ENCODE data around the gene NCEH1.
"Not testable (repeated sequence)": the region's sequence is repeated elsewhere in the genome, so short reads cannot be mapped to it uniquely, and the experiment has no call there.

The NCEH1 gene

DNA sequence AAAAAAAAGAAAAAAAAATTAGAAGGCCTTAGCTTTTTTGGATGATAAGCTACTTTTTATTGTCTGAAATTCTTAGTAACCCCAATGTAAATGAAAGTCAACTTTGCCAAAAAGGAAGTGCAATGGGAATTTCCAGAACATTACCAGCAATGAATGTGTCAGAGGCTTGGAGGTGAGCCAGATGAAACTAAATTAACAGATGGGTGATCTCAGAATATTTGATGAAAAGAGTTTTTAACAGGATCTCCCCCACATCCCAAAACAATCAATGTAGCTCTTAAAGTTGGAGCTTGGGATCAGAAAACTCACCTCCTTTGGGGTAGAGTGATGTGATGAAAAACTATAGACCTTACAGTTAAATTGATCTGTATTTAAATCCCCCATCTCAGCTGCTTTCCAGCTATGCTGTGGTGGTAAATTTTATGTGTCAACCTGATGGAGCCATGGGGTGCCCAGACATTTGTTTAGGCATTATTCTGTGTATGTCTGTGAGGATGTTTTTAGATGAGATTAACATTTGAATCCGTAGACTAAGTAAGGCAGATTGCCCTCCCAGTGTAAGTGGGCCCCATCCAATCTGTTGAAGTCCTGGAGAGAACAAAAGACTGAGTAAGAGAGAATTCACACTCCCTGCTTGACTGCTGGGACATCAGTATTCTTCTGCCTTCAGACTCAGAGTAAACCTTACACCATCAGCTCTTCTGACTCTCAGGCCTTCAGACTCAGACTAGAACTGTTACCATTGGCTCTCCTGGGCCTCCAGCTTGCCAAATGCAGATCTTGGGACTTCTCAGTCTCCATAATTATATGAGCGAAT is 103.4 kb downstream of the NCEH1 start:
- DNase-seq, result no peak

DNA sequence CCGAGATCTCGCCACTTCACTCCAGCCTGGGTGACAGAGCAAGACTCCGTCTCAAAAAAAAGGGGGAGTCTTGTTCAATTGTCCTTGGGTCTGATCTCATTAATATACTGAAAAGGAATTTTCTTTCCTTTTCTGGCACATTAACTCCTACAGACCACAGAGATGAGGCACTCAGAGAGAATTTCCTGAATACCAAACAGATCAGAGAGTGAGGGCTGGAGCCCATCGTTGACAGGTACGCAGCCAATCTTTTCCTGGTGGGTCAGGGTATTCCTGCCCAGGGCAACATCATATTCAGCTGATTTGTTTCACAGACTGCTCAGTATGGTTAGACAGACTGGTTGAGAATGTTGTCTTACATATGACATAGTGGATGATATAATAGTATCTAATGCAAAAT is 104.8 kb downstream of the NCEH1 start:
- DNase-seq, result no peak

DNA sequence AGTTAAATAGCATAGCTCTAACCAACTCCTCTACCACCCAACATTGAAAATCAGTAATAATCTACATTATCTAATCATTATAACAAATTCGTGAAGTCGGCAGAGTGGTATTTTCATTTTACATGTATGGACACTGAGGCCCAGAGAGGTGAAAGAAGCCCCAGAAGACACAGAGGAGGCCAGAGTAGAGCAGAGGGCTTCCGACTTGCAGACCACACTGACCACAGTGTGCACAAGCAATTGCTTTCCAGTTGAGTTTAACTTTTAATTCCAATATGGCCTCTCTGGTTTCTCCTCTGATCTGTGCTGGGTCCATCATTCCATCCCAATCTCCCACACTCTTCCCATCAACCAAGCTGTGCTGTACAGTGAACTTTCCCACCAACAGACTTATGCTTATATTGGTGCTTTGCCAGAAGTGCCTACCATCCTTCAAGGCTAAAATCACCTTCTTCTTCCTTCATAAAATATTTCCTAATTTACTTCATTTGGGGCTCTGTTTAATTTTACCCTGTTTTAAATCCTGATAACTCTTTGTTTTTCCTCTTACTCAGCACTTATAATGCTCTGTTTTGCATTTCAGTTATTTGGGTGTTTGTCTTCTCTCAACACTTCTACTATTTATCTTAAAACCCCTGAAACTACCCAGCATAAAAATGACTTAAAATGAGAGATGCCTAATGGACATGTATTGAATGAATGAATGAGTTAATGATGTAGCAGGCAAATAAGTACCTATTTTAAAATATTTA is 105.8 kb downstream of the NCEH1 start:
- no peak for DNase-seq

DNA sequence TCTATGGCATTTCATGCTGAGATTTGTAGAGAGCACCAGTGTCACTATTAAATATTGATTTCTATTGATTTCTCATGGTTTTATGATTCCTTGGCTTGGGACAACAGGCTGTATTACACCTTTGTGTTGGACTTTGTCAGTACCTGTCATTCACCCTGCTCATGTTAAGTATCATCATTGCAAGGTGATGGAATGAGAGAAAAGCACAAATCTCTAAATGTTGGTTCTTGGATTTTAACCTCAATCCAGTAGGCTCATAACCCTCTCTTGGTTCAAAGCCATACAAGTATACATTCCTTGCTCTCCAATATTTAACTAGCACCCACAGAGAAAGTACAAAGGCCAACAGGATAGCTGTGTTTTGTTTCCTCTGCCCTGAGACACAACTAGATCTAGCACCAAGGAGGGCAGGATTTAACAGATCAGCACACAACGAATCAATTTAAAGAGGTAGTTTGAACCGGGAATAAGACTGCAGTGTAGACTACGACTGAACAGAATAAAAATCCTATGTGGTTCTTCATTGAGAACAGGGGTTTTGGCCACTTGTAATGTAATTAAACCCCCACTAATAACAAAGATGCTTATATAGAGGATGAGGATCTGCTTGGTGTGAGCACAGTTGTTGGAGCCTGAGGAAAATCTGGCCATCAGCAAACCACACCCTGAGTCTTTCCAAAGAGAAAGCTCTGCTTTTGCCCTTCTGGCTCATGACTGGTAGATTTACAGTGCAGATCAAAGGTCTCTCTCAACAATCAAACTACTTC is 109.6 kb downstream of the NCEH1 start:
- no peak for DNase-seq

DNA sequence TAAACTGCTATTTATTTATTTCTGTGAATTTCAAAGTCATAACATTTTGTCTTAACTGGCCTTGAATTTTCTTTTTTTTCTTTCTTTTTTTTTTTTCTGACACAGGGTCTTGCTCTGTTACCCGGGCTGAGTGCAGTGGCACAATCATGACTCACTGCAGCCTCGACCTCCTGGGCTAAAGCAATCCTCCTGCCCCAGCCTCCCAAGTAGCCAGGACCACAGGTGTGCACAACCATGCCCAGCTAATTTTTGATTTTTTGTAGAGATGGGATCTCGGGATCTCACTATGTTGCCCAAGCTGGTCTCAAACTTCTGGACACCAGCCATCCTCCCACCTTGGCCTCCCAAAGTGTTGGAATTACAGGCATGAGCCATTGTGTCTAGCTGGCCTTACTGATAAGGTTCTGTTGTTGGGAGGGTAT is 110.2 kb downstream of the NCEH1 start:
- no peak for DNase-seq

DNA sequence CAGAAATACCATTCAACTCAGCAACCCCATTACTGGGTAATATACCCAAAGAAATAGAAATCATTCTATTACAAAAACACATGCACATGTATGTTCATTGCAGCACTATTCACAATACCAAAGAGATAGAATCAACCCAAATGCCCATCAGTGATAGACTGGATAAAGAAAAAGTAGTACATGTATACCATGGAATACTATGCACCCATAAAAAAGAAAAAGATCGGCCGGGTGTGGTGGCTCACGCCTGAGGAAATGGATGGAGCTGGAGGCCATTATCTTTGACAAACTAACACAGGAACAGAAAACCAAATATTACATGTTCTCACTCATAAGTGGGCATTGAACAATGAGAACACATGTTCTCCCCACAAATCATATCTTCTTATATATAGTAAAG is 112.0 kb downstream of the NCEH1 start:
- DNase-seq, result no peak

DNA sequence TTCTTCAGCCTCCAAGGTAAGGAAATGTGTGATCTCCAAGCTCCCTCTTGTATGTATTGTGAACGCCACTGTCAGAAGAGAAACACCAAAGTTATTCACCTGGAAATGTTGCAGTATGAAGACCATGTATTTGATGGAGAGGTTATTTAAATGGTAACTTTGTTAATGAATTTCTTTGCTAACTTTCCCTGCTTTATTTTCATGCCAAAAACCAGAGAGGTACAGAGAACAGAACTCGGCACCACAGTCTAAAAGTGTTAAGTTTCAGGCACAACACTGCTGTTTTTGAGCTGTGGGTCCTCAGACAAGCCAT is 114.5 kb downstream of the NCEH1 start:
- DNase-seq, result no peak

DNA sequence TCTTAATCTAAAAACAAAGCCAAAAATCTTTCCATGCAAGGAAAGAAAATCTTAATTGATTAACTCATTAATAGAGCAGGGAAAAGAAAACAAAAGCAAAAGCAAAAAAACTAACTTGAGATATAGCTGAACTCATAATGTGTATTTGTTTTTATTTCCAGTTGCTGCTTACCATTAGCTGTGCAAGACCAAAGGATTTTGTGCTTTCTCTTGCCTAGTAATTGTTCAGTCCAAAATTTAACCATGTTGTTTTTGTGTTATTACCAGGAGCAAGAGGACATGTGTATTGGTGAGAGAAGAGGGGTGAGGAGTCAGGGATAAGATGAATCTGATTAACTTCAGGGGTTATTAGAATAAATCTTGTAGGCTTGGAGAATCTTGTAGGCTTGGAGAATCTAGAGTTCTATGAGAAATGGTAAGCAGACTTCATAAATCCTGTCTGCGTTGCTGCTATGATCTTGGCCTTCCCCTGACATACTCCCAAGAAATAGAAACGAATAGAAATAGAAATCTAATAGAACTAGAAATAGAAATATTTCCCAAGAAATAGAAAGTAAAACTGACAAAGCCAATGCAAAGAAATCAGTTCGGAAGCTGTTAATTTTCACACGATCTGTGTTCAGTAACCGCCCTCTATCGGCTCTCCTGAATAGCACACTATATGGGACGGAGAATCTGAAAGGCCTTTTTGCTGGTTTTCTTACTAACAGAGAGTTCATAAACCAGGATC is 115.0 kb downstream of the NCEH1 start:
- peak; percentile 19 for DNase-seq

DNA sequence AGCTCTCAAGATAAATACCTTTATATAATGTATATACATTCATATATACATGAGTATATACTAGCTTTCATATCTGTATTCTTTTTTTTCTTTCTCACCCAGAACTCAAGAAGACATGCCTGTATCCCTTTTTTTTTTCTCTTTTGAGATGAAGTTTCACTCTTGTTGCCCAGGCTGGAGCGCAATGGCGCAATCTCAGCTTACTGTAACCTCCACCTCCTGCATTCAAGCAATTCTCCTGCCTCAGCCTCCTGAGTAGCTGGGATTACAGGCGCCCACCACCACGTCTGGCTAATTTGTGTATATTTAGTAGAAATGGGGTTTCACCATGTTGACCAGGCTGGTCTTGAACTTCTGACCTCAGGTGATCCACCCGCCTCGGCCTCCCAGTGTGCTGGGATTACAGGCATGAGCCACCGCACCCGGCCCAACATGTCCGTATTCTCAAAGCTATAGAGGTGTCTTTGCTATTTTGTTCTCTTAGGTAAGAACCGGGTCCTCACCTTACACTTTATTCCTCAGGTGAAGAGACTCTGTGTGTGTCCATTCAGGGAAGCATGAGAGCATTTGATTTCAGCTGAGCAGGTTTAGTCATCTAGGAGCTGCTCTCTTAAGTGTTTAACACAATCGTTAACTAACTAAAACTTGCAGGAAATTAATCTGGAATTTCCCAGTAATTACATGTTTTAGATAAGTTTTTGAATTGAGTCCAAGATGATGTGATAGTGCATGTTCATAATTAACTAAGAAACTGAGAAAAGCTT is 115.8 kb downstream of the NCEH1 start:
- DNase-seq, result not testable (repeated sequence)

DNA sequence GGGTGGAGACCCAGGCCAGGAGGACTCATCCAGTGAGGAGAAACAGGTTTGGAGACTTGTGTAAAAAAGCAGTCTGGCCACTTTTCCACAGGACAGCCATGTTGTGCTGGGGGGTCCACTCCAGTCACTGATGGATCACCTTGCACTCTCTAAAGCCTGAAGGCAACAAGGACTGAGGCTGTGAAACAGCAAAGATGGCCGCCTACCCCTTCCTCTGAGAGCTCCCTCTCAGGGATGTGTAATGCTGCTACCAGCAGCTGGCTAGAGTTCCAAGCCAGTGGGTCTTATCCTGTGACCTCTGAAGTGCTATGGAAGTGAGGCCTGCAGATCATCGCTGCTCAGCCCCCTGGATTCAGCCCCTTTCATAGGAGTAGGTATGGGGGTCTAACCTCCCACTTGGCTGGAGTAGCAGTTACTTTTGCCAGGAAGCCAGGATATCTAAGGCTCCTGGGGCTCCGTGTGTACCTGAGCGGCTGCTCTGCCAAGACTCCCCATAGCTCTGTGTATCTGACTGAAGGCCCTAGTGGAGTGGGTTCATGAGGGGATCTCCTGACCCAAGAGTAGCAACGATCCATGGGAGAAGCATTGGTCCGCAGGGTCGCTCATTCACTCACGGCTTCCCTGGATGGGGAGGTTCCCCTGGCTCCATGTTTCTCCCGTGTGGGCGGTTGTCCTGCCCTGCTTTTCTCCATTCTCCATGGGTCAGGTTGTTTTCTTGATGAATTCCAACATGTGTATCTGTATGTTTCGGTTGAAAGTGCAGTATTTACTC is 117.8 kb downstream of the NCEH1 start:
- DNase-seq, result no peak

DNA sequence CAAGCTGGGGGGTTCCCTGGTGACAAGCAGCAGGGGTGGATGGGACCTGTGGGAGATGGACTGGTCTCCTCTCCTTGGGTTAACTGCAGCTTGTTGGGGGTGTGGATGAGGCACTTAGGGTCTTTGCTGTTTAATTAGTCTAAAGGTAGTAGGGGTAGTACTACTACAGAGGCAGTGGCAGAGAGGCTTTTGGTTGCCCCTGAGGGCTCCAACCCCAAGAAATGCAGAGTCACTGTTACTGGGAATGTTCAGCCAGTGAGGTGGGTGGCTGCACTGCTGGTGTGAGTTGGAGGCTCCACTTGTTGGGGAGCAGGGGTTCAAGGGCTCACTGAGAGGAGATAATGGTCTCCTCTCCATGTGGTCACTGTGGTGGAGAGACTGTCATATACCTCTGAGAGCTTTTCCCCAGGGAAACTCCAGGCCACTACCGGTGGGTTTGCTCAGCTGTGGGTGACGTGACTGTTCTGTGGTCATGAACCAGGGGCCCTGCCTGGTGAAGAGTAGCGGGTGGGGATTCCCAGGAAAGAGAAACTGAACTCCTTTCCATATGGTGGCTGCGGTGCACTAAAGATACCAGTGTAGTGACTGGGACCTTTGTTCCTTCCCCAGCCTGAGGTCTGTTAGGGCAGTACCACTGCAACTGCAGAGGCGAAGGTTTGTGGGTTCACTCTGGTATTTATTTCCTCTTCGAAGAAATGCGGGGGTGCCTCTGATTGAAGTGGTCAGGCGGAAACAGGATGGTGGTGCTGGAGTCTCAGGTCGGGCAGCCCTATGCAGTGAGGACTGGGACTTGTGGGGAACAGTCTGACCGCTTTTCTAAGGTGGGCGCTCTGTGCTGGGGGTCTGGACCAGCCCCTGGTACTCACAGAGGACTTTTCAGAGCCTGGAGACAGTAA is 118.7 kb downstream of the NCEH1 start:
- DNase-seq, result no peak

DNA sequence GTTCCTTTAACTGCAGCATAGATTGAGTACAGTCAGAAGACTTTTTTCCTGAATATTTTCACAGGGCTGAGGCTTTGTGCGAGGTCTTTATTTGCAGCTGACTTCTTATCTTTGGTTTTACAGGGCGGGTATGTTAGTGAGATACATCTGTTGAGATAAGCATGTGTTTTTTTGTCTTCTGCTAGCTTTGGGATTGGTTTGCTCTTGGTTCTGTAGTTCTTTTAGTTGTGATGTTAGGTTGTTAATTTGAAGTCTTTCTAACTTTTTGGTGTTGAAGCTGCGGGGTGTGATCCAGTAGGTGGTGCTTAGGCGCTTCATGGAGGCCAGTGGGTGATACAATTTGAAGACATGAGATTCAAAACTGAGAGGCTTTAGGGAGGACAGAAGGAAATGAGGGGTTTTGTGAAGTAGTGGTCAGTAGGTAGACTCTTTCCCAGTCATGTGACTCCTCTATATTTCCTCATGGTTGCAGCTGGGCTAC is 119.7 kb downstream of the NCEH1 start:
- no peak for DNase-seq

DNA sequence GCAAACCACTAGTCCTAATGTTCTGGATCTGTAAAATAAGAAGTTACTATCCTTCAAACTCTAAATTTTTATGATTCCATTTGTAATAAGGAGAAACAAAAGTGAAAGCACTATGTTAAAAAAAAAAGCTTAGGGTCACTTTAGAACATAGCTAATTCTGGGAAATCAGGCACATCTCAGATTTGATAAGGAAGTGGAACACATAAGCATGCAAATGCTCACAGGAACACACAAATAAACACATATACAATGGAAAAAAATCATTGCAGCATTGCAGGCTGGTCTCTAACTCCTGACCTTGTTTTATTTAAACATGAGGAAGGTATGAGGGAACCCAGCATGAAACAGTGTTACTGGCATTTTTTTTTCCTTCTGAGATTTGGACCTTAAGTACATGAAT is 124.4 kb downstream of the NCEH1 start:
- DNase-seq, result no peak

DNA sequence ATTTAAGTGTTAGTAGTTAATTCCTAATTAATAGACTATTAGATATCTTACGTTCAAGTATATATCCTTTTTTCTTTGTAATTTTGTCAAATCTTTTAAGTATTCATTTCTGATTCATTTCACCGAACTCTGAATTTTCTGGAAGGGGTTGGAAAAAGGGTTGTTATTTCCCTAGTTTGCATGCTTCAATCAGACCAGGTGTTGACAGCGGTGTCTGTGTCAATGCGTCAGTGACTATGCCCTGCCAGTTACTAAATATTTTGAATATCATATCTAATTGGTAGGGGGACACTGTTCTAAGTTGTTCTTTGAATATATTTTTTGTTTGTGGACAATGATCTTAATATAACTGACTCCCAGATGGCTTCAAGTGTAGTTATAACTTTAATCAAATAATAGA is 124.9 kb downstream of the NCEH1 start:
- no peak for DNase-seq

DNA sequence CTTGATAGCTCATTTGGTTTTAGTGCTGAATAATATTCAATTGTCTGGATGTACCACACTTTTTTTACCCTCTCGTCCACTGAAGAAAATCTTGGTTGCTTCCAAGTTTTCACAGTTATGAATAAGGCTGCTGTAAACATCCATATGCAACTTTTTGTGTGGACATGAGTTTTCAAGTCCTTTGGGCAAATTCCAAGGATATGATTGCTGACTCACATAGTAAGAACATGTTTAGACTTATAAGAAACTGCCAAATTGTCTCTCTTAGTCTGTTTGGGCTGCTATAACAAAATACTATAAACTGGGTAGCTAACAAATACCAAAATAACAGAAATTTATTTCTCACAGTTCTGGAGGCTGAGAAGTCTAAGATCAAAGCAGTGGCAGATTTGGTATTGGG is 128.2 kb downstream of the NCEH1 start:
- no peak for DNase-seq

DNA sequence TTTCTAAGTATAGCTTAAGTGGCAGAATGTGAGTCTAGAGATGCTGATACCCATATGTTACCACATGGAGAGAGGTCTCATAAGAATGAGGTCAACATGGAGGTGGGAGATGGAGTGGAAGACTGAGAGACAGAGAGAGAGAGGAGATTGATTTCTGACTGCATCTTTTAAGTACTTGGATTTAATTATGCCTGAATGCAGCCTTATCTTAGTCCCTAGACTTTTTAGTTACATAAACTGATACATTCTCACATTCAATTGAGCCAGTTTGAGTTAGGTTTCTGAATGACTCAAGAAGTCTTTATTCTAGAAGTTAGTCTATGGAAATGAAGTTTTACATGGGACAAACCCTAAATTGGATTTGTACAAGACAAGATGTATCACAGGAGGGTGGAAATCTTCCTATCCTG is 129.1 kb downstream of the NCEH1 start:
- DNase-seq, result no peak

DNA sequence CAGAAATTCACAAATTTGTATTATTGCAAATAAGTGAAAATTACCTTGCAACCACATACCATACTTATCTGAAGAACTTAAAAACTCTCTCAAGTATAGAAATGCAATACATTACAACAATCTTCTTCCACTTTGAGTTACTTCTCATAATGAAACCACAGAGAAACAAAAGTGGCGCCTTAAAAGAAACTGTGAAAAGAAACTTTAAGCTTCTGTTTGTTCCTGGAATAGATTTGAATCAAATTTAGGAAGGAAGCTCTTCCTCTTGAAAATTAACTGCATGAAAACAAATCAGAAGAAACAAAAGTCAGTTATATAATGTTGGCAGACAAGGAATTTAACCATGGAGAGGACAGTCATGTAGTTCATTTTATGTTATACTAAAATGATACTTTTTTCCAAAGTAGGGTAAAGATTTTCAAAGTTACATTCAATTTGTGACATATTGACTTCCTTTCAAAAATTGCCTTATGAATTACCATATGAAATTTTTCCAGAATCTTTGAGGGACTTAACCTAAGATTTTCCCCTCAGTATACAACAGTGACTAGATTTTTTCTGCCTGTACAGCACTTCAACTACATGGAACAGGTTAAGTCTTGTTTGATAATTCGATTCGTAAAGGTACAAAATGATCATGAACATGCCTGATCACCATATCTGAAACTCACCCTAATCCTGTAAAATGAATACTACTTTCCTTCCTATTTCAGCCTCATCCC is 130.0 kb downstream of the NCEH1 start:
- DNase-seq, result no peak
